Panc1 (cell line): ENCODE measurements around the gene AMTN.

Source experiments
- POLR2AphosphoS5 ChIP-seq: IDR thresholded peaks from 2 replicates; pipeline ENCODE4 v1.6.1; 2012; ENCODE audit warnings: mild to moderate bottlenecking, low read depth, low read length, moderate library complexity
- TF ChIP-seq, protein P1 (sequence below), 2 experiments: IDR thresholded peaks; 2 replicates each; pipeline ENCODE4 v1.6.1; 2011 to 2012; ENCODE audit warnings: low read depth in 2 of 2, control low read depth in 1 of 2, low read length in 1 of 2, mild to moderate bottlenecking in 1 of 2, moderate library complexity in 1 of 2; ENCODE audit not compliant: insufficient read depth in 1 of 2
- TF ChIP-seq, protein P2 (sequence below): fragments of 450-650 bp; IDR thresholded peaks from 2 replicates; pipeline ENCODE4 v1.5.1; 2017; ENCODE audit warnings: mild to moderate bottlenecking

DNA sequence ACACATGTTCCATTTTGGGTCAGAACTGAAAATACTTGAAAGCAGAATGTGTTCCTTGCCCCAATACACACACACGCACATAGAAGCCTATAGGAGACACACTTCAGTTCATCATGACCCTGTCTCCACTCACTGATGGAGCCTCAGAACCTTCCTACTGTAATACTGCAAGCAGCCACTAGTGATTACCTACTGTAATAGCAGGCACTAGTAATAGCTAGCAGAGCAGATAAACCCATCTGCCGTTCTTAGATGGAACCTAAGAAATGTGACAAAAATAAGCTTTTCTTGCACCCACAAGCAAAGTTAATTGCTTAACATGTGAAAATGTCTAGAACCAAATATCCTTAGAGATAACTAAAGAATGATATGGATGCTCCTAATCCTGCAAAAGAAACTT is 13.6 kb downstream of the AMTN start:
- TF ChIP-seq, protein P1, sequence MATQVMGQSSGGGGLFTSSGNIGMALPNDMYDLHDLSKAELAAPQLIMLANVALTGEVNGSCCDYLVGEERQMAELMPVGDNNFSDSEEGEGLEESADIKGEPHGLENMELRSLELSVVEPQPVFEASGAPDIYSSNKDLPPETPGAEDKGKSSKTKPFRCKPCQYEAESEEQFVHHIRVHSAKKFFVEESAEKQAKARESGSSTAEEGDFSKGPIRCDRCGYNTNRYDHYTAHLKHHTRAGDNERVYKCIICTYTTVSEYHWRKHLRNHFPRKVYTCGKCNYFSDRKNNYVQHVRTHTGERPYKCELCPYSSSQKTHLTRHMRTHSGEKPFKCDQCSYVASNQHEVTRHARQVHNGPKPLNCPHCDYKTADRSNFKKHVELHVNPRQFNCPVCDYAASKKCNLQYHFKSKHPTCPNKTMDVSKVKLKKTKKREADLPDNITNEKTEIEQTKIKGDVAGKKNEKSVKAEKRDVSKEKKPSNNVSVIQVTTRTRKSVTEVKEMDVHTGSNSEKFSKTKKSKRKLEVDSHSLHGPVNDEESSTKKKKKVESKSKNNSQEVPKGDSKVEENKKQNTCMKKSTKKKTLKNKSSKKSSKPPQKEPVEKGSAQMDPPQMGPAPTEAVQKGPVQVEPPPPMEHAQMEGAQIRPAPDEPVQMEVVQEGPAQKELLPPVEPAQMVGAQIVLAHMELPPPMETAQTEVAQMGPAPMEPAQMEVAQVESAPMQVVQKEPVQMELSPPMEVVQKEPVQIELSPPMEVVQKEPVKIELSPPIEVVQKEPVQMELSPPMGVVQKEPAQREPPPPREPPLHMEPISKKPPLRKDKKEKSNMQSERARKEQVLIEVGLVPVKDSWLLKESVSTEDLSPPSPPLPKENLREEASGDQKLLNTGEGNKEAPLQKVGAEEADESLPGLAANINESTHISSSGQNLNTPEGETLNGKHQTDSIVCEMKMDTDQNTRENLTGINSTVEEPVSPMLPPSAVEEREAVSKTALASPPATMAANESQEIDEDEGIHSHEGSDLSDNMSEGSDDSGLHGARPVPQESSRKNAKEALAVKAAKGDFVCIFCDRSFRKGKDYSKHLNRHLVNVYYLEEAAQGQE (IDR thresholded peaks at IDR 0.05; ENCODE audit: insufficient read depth in 1 of 2, low read depth in 2 of 2, low read length in 1 of 2), result no peak
- TF ChIP-seq, protein P2, sequence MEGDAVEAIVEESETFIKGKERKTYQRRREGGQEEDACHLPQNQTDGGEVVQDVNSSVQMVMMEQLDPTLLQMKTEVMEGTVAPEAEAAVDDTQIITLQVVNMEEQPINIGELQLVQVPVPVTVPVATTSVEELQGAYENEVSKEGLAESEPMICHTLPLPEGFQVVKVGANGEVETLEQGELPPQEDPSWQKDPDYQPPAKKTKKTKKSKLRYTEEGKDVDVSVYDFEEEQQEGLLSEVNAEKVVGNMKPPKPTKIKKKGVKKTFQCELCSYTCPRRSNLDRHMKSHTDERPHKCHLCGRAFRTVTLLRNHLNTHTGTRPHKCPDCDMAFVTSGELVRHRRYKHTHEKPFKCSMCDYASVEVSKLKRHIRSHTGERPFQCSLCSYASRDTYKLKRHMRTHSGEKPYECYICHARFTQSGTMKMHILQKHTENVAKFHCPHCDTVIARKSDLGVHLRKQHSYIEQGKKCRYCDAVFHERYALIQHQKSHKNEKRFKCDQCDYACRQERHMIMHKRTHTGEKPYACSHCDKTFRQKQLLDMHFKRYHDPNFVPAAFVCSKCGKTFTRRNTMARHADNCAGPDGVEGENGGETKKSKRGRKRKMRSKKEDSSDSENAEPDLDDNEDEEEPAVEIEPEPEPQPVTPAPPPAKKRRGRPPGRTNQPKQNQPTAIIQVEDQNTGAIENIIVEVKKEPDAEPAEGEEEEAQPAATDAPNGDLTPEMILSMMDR, result no peak
- no peak for TF ChIP-seq POLR2AphosphoS5
